Neural progenitor cell (in vitro differentiated cells): ENCODE results near the gene CAAP1.
A peak's percentile ranks its signal among the peaks of the same experiment; 100 is the strongest.

Experiments used
- CTCF ChIP-seq: fragments of 200-600 bp; sonication (generic); IDR thresholded peaks from 2 replicates; pipeline ENCODE4 v1.5.1; 2017; ENCODE audit warnings: antibody characterized with exemption, mild to moderate bottlenecking
- EZH2 ChIP-seq: fragments of 200-600 bp; sonication (generic); IDR thresholded peaks from 2 replicates; pipeline ENCODE4 v1.6.1; 2017; ENCODE audit warnings: antibody characterized with exemption, mild to moderate bottlenecking, moderate library complexity

- TF ChIP-seq CTCF: peak; percentile 51
- no peak for TF ChIP-seq EZH2
Measured at GRCh38 chr9:26863074-26863473, 29.5 kb downstream of the CAAP1 start.
